HepG2 (cell line): ENCODE results near the gene SPRED2. TPM values are rescaled to one million over a fixed set of nuclear protein-coding genes. Genes with fewer than 3 reads are reported as not detected.
A peak's percentile ranks its signal among the peaks of the same experiment; 100 is the strongest.

Experiments used
- AGO2 ChIP-seq: fragments of 200-400 bp; formaldehyde crosslinking; optimal IDR thresholded peaks from 2 replicates; pipeline ENCODE3; 2017; ENCODE audit warnings: mild to moderate bottlenecking, low read depth, low read length, moderate library complexity
- CEBPB ChIP-seq: IDR thresholded peaks from 2 replicates; pipeline ENCODE4 v1.6.1; 2011; ENCODE audit warnings: low read depth, low read length, improper control_type of control experiment, borderline replicate concordance
- ERF ChIP-seq: IDR thresholded peaks from 2 replicates; pipeline ENCODE4 v1.6.1; 2018; ENCODE audit warnings: missing biosample characterization, missing genetic modification reagents
- FOSL1 ChIP-seq: sonication (generic); formaldehyde crosslinking; IDR thresholded peaks from 2 replicates; pipeline ENCODE4 v1.9.0; 2021; ENCODE audit warnings: missing genetic modification reagents, borderline replicate concordance
- MAFG ChIP-seq: sonication (generic); formaldehyde crosslinking; IDR thresholded peaks from 2 replicates; pipeline ENCODE4 v1.5.1; 2020; ENCODE audit warnings: mild to moderate bottlenecking, missing genetic modification reagents
- MED13 ChIP-seq: sonication (generic); formaldehyde crosslinking; IDR thresholded peaks from 2 replicates; pipeline ENCODE4 v1.5.0; 2020; ENCODE audit warnings: missing genetic modification reagents
- NFIC ChIP-seq: IDR thresholded peaks from 2 replicates; pipeline ENCODE4 v1.6.1; 2012; ENCODE audit warnings: mild to moderate bottlenecking, low read length, inconsistent platforms
- PPARG ChIP-seq: conservative IDR thresholded peaks from 2 replicates; pipeline ENCODE4 v1.6.1; 2016; ENCODE audit warnings: missing biosample characterization, missing genetic modification reagents
- SATB2 ChIP-seq: sonication (generic); formaldehyde crosslinking; IDR thresholded peaks from 2 replicates; pipeline ENCODE4 v1.5.0; 2020; ENCODE audit warnings: missing genetic modification reagents
- ZBTB38 ChIP-seq: sonication (generic); formaldehyde crosslinking; IDR thresholded peaks from 2 replicates; pipeline ENCODE4 v1.5.1; 2020; ENCODE audit warnings: mild to moderate bottlenecking, missing genetic modification reagents
- ZBTB8A ChIP-seq: sonication (generic); formaldehyde crosslinking; IDR thresholded peaks from 2 replicates; pipeline ENCODE4 v1.4.0; 2020; ENCODE audit warnings: mild to moderate bottlenecking, low read depth, missing genetic modification reagents, borderline replicate concordance
- ZNF773 ChIP-seq: sonication (generic); formaldehyde crosslinking; IDR thresholded peaks from 2 replicates; pipeline ENCODE4 v1.4.0; 2020; ENCODE audit warnings: missing genetic modification reagents, borderline replicate concordance
- ZNF782 ChIP-seq: sonication (generic); formaldehyde crosslinking; IDR thresholded peaks from 2 replicates; pipeline ENCODE4 v1.4.0; 2020; ENCODE audit warnings: missing genetic modification reagents, mild to moderate bottlenecking, borderline replicate concordance
- polyA plus RNA-seq, 8 experiments: library from polyadenylated mRNA; depleted of rRNA in 3 of 8; stranded (reverse) in 7 of 8; unstranded in 1 of 8; fragments of >200 nt; fragmentation: Illumina TruSeq in 4 of 8; extraction: Trizol in 4 of 8; gene quantifications; 2 replicates each; pipeline versions ENCODE4 v1.2.1 to v1.2.3, GENCODE V29; 2011 to 2016; ENCODE audit warnings: low read depth in 4 of 8, missing spikeins in 1 of 8, mixed read lengths in 1 of 8; ENCODE audit not compliant: insufficient read depth in 1 of 8
- total RNA-seq, 5 experiments: library from RNA; depleted of rRNA; stranded (reverse); fragments of >200 nt; fragmentation: Illumina TruSeq; extraction: Trizol; gene quantifications; 2 replicates each; pipeline ENCODE4 v1.2.3, GENCODE V29; 2016; ENCODE audit warnings: low read depth in 1 of 5
- TF ChIP-seq, protein P1 (sequence below): sonication (generic); formaldehyde crosslinking; IDR thresholded peaks from 2 replicates; pipeline ENCODE4 v1.4.0; 2020; ENCODE audit warnings: missing genetic modification reagents
- TF ChIP-seq, protein P2 (sequence below): sonication (generic); formaldehyde crosslinking; IDR thresholded peaks from 2 replicates; pipeline ENCODE4 v1.4.0; 2020; ENCODE audit warnings: low read depth, mild to moderate bottlenecking, missing genetic modification reagents
- TF ChIP-seq, protein P3 (sequence below): sonication (generic); formaldehyde crosslinking; IDR thresholded peaks from 2 replicates; pipeline ENCODE4 v1.8.1; 2023; ENCODE audit warnings: missing genetic modification reagents, inconsistent platforms, borderline replicate concordance
- TF ChIP-seq, protein P4 (sequence below): sonication (generic); formaldehyde crosslinking; IDR thresholded peaks from 2 replicates; pipeline ENCODE4 v1.4.0; 2020; ENCODE audit warnings: low read depth, missing genetic modification reagents
- TF ChIP-seq, protein P5 (sequence below): sonication (generic); formaldehyde crosslinking; IDR thresholded peaks from 2 replicates; pipeline ENCODE4 v1.4.0; 2020; ENCODE audit warnings: mild to moderate bottlenecking, low read depth, missing genetic modification reagents
- TF ChIP-seq, protein P6 (sequence below): sonication (generic); formaldehyde crosslinking; IDR thresholded peaks from 2 replicates; pipeline ENCODE4 v1.4.0; 2020; ENCODE audit warnings: missing genetic modification reagents, low read depth, mild to moderate bottlenecking, borderline replicate concordance

The SPRED2 gene
- total and polyA plus RNA-seq, 2 of the 13 experiments (the other 11 are each of a cell fraction or from before 2014, with no cell fraction given) = 13.0 to 37.0 TPM

DNA sequence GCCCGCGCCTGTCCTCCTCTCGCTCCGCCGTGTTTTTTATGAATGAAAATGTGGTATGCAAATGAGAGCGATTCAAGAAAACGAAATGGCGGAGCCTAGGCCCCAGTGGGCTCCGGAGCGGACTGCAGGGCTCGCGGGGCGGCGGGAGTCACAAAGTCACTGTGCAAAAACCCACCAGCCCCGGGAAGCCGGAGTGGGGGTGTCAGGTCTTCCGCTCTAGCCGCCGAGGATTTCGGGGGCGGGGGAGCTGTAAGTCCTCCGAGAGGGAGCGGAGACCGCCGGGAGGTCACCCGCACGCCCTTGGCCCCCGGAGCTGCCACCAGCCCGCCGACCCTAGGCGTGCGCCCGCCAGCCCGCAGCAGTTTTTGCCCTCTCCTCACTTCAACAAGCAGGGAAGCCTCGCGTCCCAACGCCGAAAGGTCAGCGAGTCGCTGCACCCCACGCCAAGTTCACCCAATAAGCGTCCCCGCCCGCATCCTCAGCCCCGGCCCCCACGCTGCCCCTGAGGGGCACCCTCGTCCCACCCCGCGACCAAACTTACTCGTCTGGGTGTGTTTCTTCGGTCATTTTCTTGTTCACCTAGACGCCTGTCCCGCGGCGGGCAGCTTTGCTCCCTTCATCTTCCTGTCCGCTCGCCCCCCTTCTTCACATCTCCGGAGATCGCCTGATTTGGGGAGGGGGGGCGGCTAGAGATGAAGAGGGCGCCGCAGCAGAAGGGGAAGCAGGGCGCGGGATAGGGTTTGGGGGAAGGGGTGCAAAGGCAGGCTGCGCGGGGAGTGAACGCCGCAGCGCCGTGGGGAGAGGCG lies 775 bp downstream of the SPRED2 start (continued):
- TF ChIP-seq, protein P1, sequence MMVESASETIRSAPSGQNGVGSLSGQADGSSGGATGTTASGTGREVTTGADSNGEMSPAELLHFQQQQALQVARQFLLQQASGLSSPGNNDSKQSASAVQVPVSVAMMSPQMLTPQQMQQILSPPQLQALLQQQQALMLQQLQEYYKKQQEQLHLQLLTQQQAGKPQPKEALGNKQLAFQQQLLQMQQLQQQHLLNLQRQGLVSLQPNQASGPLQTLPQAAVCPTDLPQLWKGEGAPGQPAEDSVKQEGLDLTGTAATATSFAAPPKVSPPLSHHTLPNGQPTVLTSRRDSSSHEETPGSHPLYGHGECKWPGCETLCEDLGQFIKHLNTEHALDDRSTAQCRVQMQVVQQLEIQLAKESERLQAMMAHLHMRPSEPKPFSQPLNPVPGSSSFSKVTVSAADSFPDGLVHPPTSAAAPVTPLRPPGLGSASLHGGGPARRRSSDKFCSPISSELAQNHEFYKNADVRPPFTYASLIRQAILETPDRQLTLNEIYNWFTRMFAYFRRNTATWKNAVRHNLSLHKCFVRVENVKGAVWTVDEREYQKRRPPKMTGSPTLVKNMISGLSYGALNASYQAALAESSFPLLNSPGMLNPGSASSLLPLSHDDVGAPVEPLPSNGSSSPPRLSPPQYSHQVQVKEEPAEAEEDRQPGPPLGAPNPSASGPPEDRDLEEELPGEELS (CRISPR knock-in tag) = no peak
- TF ChIP-seq, protein P2, sequence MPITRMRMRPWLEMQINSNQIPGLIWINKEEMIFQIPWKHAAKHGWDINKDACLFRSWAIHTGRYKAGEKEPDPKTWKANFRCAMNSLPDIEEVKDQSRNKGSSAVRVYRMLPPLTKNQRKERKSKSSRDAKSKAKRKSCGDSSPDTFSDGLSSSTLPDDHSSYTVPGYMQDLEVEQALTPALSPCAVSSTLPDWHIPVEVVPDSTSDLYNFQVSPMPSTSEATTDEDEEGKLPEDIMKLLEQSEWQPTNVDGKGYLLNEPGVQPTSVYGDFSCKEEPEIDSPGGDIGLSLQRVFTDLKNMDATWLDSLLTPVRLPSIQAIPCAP (CRISPR knock-in tag) = no peak
- no peak for TF ChIP-seq PPARG (CRISPR knock-in tag)
- peak; percentile 75 for TF ChIP-seq AGO2
- no peak for TF ChIP-seq SATB2 (CRISPR knock-in tag)
- no peak for TF ChIP-seq FOSL1
- TF ChIP-seq, protein P3, sequence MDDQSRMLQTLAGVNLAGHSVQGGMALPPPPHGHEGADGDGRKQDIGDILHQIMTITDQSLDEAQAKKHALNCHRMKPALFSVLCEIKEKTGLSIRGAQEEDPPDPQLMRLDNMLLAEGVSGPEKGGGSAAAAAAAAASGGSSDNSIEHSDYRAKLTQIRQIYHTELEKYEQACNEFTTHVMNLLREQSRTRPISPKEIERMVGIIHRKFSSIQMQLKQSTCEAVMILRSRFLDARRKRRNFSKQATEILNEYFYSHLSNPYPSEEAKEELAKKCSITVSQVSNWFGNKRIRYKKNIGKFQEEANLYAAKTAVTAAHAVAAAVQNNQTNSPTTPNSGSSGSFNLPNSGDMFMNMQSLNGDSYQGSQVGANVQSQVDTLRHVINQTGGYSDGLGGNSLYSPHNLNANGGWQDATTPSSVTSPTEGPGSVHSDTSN (CRISPR knock-in tag) = peak; percentile 61; the same call in 1 of the 2 replicates
- TF ChIP-seq CEBPB = no peak
- TF ChIP-seq ERF = no peak
- TF ChIP-seq, protein P4, sequence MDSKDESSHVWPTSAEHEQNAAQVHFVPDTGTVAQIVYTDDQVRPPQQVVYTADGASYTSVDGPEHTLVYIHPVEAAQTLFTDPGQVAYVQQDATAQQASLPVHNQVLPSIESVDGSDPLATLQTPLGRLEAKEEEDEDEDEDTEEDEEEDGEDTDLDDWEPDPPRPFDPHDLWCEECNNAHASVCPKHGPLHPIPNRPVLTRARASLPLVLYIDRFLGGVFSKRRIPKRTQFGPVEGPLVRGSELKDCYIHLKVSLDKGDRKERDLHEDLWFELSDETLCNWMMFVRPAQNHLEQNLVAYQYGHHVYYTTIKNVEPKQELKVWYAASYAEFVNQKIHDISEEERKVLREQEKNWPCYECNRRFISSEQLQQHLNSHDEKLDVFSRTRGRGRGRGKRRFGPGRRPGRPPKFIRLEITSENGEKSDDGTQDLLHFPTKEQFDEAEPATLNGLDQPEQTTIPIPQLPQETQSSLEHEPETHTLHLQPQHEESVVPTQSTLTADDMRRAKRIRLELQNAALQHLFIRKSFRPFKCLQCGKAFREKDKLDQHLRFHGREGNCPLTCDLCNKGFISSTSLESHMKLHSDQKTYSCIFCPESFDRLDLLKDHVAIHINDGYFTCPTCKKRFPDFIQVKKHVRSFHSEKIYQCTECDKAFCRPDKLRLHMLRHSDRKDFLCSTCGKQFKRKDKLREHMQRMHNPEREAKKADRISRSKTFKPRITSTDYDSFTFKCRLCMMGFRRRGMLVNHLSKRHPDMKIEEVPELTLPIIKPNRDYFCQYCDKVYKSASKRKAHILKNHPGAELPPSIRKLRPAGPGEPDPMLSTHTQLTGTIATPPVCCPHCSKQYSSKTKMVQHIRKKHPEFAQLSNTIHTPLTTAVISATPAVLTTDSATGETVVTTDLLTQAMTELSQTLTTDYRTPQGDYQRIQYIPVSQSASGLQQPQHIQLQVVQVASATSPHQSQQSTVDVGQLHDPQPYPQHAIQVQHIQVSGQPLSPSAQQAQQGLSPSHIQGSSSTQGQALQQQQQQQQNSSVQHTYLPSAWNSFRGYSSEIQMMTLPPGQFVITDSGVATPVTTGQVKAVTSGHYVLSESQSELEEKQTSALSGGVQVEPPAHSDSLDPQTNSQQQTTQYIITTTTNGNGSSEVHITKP (CRISPR knock-in tag) = no peak
- TF ChIP-seq ZNF773 = no peak
- TF ChIP-seq, protein P5, sequence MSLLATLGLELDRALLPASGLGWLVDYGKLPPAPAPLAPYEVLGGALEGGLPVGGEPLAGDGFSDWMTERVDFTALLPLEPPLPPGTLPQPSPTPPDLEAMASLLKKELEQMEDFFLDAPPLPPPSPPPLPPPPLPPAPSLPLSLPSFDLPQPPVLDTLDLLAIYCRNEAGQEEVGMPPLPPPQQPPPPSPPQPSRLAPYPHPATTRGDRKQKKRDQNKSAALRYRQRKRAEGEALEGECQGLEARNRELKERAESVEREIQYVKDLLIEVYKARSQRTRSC = no peak
- TF ChIP-seq NFIC = no peak
- 0 out of 2 replicates have a peak, but pooled peaks have one; percentile 25 for TF ChIP-seq ZBTB8A (CRISPR knock-in tag)
- no peak for TF ChIP-seq MAFG (CRISPR knock-in tag)
- 0 out of 2 replicates have a peak, but pooled peaks have one; percentile 27 for TF ChIP-seq MED13 (CRISPR knock-in tag)
- TF ChIP-seq, protein P6, sequence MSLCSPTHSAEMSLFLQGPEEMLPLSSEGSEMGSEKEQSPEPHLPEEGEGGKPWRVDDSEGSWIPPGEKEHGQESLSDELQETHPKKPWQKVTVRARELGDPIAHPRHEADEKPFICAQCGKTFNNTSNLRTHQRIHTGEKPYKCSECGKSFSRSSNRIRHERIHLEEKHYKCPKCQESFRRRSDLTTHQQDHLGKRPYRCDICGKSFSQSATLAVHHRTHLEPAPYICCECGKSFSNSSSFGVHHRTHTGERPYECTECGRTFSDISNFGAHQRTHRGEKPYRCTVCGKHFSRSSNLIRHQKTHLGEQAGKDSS (CRISPR knock-in tag) = no peak
- TF ChIP-seq ZNF782 = no peak
- no peak; the same call in 1 of the 2 replicates for TF ChIP-seq ZBTB38 (CRISPR knock-in tag)
